ENCODE measurements around the gene DIAPH3. TPM values are rescaled to one million over a fixed set of nuclear protein-coding genes. Genes with fewer than 3 reads are reported as not detected.

Gene DIAPH3
- total RNA-seq, 1 experiment from 2014 or later = 27.6 TPM

DNA sequence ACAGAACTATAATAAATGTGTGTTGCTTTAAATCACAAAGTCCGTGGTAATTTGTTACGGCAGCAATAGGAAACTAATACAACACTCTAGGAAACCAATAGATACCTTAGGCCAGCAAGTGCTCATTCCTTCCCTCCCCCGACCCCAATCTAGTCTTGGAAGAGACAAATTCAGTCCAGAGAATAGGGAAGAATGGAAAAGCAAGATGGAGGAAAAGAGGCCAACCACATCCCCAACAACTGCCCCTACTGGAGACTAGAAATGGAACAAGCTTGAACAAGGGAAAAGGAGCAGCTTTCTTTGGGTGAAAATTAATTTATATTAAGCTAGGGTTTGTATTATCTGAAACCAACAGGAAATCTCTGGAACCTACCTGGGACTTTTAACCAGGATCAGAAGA lies 54.4 kb downstream of the DIAPH3 start:
- peaks cover 11% of the 10 kb centered on the region for H3K36me3 Mint-ChIP-seq
- H3K4me3 Mint-ChIP-seq = no peak overlapping the region
- DNase-seq (ENCODE audit: low spot score) (no peak), ATAC-seq (no peak)
- peaks cover 4% of the 10 kb centered on the region for H3K9me3 Mint-ChIP-seq
- POLR2A ChIA-PET = no interaction called here
- CTCF ChIA-PET = interaction anchor here (0.6 to 0.9 kb wide), 2 partner anchors 14 to 16 kb away, joined by 4 to 5 read pairs; no protein-coding TSS in a partner anchor
- H3K4me1 Mint-ChIP-seq = no peaks in the 10 kb centered on the region
- H3K27ac Mint-ChIP-seq = peak overlapping the region; percentile 9; the same call in 1 of the 2 replicates
- H3K27me3 Mint-ChIP-seq (ENCODE audit: low read depth) = no peaks in the 10 kb centered on the region
- TF ChIP-seq, protein P1, sequence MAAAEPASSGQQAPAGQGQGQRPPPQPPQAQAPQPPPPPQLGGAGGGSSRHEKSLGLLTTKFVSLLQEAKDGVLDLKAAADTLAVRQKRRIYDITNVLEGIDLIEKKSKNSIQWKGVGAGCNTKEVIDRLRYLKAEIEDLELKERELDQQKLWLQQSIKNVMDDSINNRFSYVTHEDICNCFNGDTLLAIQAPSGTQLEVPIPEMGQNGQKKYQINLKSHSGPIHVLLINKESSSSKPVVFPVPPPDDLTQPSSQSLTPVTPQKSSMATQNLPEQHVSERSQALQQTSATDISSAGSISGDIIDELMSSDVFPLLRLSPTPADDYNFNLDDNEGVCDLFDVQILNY (CRISPR knock-in tag; IDR thresholded peaks at IDR 0.05) = no peak
- no peak for TF ChIP-seq FOXP1 (CRISPR knock-in tag; IDR thresholded peaks at IDR 0.05; ENCODE audit: borderline replicate concordance)
- TF ChIP-seq NFYB (CRISPR knock-in tag; conservative IDR thresholded peaks at IDR 0.05; ENCODE audit: low read depth) = no peak
- no peak for TF ChIP-seq NFATC4 (CRISPR knock-in tag; IDR thresholded peaks at IDR 0.05)
- TF ChIP-seq, protein P2, sequence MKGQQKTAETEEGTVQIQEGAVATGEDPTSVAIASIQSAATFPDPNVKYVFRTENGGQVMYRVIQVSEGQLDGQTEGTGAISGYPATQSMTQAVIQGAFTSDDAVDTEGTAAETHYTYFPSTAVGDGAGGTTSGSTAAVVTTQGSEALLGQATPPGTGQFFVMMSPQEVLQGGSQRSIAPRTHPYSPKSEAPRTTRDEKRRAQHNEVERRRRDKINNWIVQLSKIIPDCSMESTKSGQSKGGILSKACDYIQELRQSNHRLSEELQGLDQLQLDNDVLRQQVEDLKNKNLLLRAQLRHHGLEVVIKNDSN (CRISPR knock-in tag; IDR thresholded peaks at IDR 0.05) = no peak
- no peak for TF ChIP-seq JUN (CRISPR knock-in tag; IDR thresholded peaks at IDR 0.05)
- TF ChIP-seq NR1H2 (CRISPR knock-in tag; IDR thresholded peaks at IDR 0.05) = no peak
- TF ChIP-seq RORB (CRISPR knock-in tag; IDR thresholded peaks at IDR 0.05) = no peak
- TF ChIP-seq SP1 (CRISPR knock-in tag; conservative IDR thresholded peaks at IDR 0.05) = no peak
- no peak for TF ChIP-seq ATF3 (CRISPR knock-in tag; conservative IDR thresholded peaks at IDR 0.05)

DNA sequence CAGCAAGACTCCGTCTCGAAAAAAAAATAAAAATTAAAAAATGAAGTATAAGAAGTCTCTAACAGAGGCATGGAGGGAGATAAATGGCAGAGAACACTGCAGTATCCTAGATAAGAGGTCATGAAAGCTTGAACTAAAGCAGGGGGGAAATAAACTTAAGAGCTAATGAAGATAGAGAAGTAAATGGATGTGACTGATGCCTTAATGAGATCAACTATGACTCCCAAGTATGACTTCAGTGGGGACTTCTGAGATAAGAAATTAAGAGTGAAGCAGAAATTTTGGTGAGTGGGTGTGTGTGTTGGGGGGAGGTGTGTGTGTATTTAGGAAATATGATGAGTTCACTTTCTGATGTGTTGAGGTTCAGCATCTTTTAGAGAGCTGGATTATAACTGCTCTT lies 55.1 kb downstream of the DIAPH3 start:
- ATAC-seq (no peak), DNase-seq (ENCODE audit: low spot score) (no peak)
- CTCF ChIA-PET = interaction anchor here (1.2 kb wide), 1 partner anchor 322 kb away, joined by 3 read pairs; no protein-coding TSS in a partner anchor
- H3K27me3 Mint-ChIP-seq (ENCODE audit: low read depth) = no peaks in the 10 kb centered on the region
- no peaks in the 10 kb centered on the region for H3K4me1 Mint-ChIP-seq
- no peak overlapping the region for H3K4me3 Mint-ChIP-seq
- H3K36me3 Mint-ChIP-seq = peaks cover 6% of the 10 kb centered on the region
- TF ChIP-seq JAZF1 (CRISPR knock-in tag; IDR thresholded peaks at IDR 0.05) (no peak), JUN (CRISPR knock-in tag; IDR thresholded peaks at IDR 0.05) (no peak), ZNF425 (CRISPR knock-in tag; conservative IDR thresholded peaks at IDR 0.05) (no peak), NFE2L1 (CRISPR knock-in tag; IDR thresholded peaks at IDR 0.05) (no peak), ATF3 (CRISPR knock-in tag; conservative IDR thresholded peaks at IDR 0.05) (no peak), MXD4 (CRISPR knock-in tag; IDR thresholded peaks at IDR 0.05; ENCODE audit: borderline replicate concordance) (no peak), STAT6 (CRISPR knock-in tag; conservative IDR thresholded peaks at IDR 0.05; ENCODE audit: low read depth) (no peak), FOXJ3 (CRISPR knock-in tag; IDR thresholded peaks at IDR 0.05; ENCODE audit: borderline replicate concordance) (no peak)
- TF ChIP-seq, protein P1 (CRISPR knock-in tag; IDR thresholded peaks at IDR 0.05) = no peak
- TF ChIP-seq, protein P3, sequence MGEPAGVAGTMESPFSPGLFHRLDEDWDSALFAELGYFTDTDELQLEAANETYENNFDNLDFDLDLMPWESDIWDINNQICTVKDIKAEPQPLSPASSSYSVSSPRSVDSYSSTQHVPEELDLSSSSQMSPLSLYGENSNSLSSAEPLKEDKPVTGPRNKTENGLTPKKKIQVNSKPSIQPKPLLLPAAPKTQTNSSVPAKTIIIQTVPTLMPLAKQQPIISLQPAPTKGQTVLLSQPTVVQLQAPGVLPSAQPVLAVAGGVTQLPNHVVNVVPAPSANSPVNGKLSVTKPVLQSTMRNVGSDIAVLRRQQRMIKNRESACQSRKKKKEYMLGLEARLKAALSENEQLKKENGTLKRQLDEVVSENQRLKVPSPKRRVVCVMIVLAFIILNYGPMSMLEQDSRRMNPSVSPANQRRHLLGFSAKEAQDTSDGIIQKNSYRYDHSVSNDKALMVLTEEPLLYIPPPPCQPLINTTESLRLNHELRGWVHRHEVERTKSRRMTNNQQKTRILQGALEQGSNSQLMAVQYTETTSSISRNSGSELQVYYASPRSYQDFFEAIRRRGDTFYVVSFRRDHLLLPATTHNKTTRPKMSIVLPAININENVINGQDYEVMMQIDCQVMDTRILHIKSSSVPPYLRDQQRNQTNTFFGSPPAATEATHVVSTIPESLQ (CRISPR knock-in tag; IDR thresholded peaks at IDR 0.05) = no peak
- POLR2A ChIA-PET = interaction anchor here (0.6 kb wide), 1 partner anchor 373 kb away, joined by 3 read pairs; no protein-coding TSS in a partner anchor
- H3K9me3 Mint-ChIP-seq = no peaks in the 10 kb centered on the region
- H3K27ac Mint-ChIP-seq = no peak overlapping the region

Measured in WTC11 (cell line).